OCI-LY3 (cell line): ENCODE data around the gene FOXD4L6.
"Not testable (repeated sequence)": the region's sequence is repeated elsewhere in the genome, so short reads cannot be mapped to it uniquely, and the experiment has no call there.

Experiments used
- EZH2phosphoT487 ChIP-seq: fragments of 200-600 bp; shearing (Covaris generic); IDR thresholded peaks from 2 replicates; pipeline ENCODE4 v1.6.1; 2018; ENCODE audit warnings: antibody characterized with exemption, mixed run types, low read depth
- TF ChIP-seq, protein P1 (sequence below): fragments of 200-600, 300-600 bp; sonication (generic); IDR thresholded peaks from 2 replicates; pipeline ENCODE4 v1.5.1; 2014; ENCODE audit warnings: antibody characterized with exemption, low read length, low read depth

- TF ChIP-seq, protein P1, sequence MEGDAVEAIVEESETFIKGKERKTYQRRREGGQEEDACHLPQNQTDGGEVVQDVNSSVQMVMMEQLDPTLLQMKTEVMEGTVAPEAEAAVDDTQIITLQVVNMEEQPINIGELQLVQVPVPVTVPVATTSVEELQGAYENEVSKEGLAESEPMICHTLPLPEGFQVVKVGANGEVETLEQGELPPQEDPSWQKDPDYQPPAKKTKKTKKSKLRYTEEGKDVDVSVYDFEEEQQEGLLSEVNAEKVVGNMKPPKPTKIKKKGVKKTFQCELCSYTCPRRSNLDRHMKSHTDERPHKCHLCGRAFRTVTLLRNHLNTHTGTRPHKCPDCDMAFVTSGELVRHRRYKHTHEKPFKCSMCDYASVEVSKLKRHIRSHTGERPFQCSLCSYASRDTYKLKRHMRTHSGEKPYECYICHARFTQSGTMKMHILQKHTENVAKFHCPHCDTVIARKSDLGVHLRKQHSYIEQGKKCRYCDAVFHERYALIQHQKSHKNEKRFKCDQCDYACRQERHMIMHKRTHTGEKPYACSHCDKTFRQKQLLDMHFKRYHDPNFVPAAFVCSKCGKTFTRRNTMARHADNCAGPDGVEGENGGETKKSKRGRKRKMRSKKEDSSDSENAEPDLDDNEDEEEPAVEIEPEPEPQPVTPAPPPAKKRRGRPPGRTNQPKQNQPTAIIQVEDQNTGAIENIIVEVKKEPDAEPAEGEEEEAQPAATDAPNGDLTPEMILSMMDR, result not testable (repeated sequence)
- TF ChIP-seq EZH2phosphoT487, result not testable (repeated sequence)
These were observed 41.8 kb downstream of the FOXD4L6 start for GRCh38 chr9:41086685-41087084.
